Gastroesophageal sphincter (tissue), 4 donors: Measurements from ENCODE around the gene CTTN. TPM values are rescaled to one million over a fixed set of nuclear protein-coding genes. Genes with fewer than 3 reads are reported as not detected.

Source experiments
- ATAC-seq: fragments of 150-250 bp; one replicate; pipeline ENCODE4 v1.9.1; 2016; ENCODE audit warnings: mild to moderate bottlenecking, moderate library complexity
- H3K27ac ChIP-seq, 4 donors: fragments of 200-600 bp; sonication (generic) in 3 of 4; 1 replicate in 3 of 4; 2 replicates in 1 of 4; pipeline ENCODE4 v1.5.1; 2016 to 2019
- H3K27me3 ChIP-seq: fragments of 200-600 bp; sonication (generic); one replicate; pipeline ENCODE4 v1.5.1; 2019
- H3K36me3 ChIP-seq, 2 donors: fragments of 200-600 bp; sonication (generic); one replicate each; pipeline ENCODE4 v1.5.1; 2019; ENCODE audit warnings: control low read depth in 1 of 2
- H3K4me1 ChIP-seq, 3 donors: fragments of 200-600 bp; sonication (generic); 1 replicate in 2 of 3; 2 replicates in 1 of 3; pipeline ENCODE4 v1.5.1; 2016 to 2019; ENCODE audit warnings: control low read depth in 2 of 3
- H3K4me3 ChIP-seq, 2 donors: fragments of 200-600 bp; sonication (generic); one replicate each; pipeline ENCODE4 v1.5.1; 2019; ENCODE audit warnings: mild to moderate bottlenecking in 1 of 2, moderate library complexity in 1 of 2
- H3K9me3 ChIP-seq, 3 donors: fragments of 200-600 bp; sonication (generic); one replicate each; pipeline ENCODE4 v1.5.1; 2017 to 2019; ENCODE audit warnings: control low read depth in 2 of 3
- EP300 ChIP-seq: sonication (generic); formaldehyde crosslinking; IDR thresholded peaks from one replicate; pipeline ENCODE4 v1.6.1; 2017; ENCODE audit warnings: antibody characterized with exemption, mild to moderate bottlenecking
- POLR2A ChIP-seq, 2 donors: fragments of 450-650 bp; IDR thresholded peaks; one replicate each; pipeline ENCODE4 v1.6.1; 2017; ENCODE audit warnings: antibody characterized with exemption in 2 of 2, mild to moderate bottlenecking in 2 of 2, moderate library complexity in 1 of 2
- POLR2AphosphoS5 ChIP-seq: sonication (generic); formaldehyde crosslinking; IDR thresholded peaks from one replicate; pipeline ENCODE4 v1.6.1; 2017; ENCODE audit warnings: antibody characterized with exemption
- WGBS, 2 donors: methylation state at CpG; one replicate each; pipeline ENCODE4 v1.1.5; 2018; ENCODE audit warnings: low coverage in 1 of 2; 5-methylcytosine and 5-hydroxymethylcytosine counted together
- total RNA-seq, 4 donors: library from RNA; depleted of rRNA; stranded (reverse); fragments of >200 nt; gene quantifications; one replicate each; pipeline ENCODE4 v1.1.0, GENCODE V29; 2016
- TF ChIP-seq, protein P1 (sequence below), 4 experiments: fragments of 200-600 bp in 2 of 4; fragments of 450-650 bp in 2 of 4; sonication (generic) in 1 of 4; IDR thresholded peaks; one replicate each; pipeline ENCODE4 v1.5.1; 2017 to 2019; ENCODE audit warnings: antibody characterized with exemption in 4 of 4, mild to moderate bottlenecking in 2 of 4, moderate library complexity in 2 of 4

The CTTN gene
- total RNA-seq, 4 donors from 2014 or later = 164 to 316 (median 179) TPM

- H3K27me3 ChIP-seq = no peaks in the 10 kb centered on the region
- peaks cover 0 to 16% (median 4%) of the 10 kb centered on the region in 3 donors for H3K4me1 ChIP-seq
- H3K27ac ChIP-seq = no peak overlapping the region
- 88 to 91% methylated on average over 8 of the region's 8 CpGs for WGBS, 2 donors
- no peak overlapping the region for H3K4me3 ChIP-seq
- ATAC-seq = no peak
- TF ChIP-seq EP300 (no peak), POLR2A (IDR thresholded peaks at IDR 0.05) (no peak), POLR2AphosphoS5 (no peak)
- TF ChIP-seq, protein P1, sequence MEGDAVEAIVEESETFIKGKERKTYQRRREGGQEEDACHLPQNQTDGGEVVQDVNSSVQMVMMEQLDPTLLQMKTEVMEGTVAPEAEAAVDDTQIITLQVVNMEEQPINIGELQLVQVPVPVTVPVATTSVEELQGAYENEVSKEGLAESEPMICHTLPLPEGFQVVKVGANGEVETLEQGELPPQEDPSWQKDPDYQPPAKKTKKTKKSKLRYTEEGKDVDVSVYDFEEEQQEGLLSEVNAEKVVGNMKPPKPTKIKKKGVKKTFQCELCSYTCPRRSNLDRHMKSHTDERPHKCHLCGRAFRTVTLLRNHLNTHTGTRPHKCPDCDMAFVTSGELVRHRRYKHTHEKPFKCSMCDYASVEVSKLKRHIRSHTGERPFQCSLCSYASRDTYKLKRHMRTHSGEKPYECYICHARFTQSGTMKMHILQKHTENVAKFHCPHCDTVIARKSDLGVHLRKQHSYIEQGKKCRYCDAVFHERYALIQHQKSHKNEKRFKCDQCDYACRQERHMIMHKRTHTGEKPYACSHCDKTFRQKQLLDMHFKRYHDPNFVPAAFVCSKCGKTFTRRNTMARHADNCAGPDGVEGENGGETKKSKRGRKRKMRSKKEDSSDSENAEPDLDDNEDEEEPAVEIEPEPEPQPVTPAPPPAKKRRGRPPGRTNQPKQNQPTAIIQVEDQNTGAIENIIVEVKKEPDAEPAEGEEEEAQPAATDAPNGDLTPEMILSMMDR (IDR thresholded peaks at IDR 0.05) = no peak
- H3K36me3 ChIP-seq = peaks cover 0 to 88% of the 10 kb centered on the region in 2 donors
- no peaks in the 10 kb centered on the region for H3K9me3 ChIP-seq
These were observed 20.7 kb upstream of the CTTN start for GRCh38 chr11:70377645-70378044.

- no peaks in the 10 kb centered on the region for H3K9me3 ChIP-seq
- TF ChIP-seq POLR2AphosphoS5 (no peak), EP300 (no peak), POLR2A (IDR thresholded peaks at IDR 0.05) (no peak)
- TF ChIP-seq, protein P1 (IDR thresholded peaks at IDR 0.05) = no peak
- 90 to 100% methylated on average over 2 to 3 of the region's 9 CpGs for WGBS, 2 donors
- ATAC-seq = no peak
- peaks cover 0 to 26% (median 4%) of the 10 kb centered on the region in 3 donors for H3K4me1 ChIP-seq
- H3K4me3 ChIP-seq = no peak overlapping the region
- peaks cover 0 to 81% of the 10 kb centered on the region in 2 donors for H3K36me3 ChIP-seq
- no peak overlapping the region for H3K27ac ChIP-seq
- no peaks in the 10 kb centered on the region for H3K27me3 ChIP-seq
These were observed 19.7 kb upstream of the CTTN start for GRCh38 chr11:70378506-70379134.

- TF ChIP-seq POLR2A (IDR thresholded peaks at IDR 0.05) (no peak), EP300 (no peak), POLR2AphosphoS5 (no peak)
- TF ChIP-seq, protein P1 (IDR thresholded peaks at IDR 0.05) = no peak
- no peak overlapping the region for H3K4me3 ChIP-seq
- peak overlapping the region; percentile 64 to 88 (median 84) for H3K27ac ChIP-seq
- no peak for ATAC-seq
- H3K36me3 ChIP-seq = peaks cover 0 to 71% of the 10 kb centered on the region in 2 donors
- 61 to 100% methylated on average over 1 to 2 of the region's 8 CpGs for WGBS, 2 donors
- H3K27me3 ChIP-seq = no peaks in the 10 kb centered on the region
- no peaks in the 10 kb centered on the region for H3K9me3 ChIP-seq
- H3K4me1 ChIP-seq = peaks cover 0 to 39% (median 4%) of the 10 kb centered on the region in 3 donors
These were observed 17.0 kb upstream of the CTTN start for GRCh38 chr11:70381350-70381749.

DNA sequence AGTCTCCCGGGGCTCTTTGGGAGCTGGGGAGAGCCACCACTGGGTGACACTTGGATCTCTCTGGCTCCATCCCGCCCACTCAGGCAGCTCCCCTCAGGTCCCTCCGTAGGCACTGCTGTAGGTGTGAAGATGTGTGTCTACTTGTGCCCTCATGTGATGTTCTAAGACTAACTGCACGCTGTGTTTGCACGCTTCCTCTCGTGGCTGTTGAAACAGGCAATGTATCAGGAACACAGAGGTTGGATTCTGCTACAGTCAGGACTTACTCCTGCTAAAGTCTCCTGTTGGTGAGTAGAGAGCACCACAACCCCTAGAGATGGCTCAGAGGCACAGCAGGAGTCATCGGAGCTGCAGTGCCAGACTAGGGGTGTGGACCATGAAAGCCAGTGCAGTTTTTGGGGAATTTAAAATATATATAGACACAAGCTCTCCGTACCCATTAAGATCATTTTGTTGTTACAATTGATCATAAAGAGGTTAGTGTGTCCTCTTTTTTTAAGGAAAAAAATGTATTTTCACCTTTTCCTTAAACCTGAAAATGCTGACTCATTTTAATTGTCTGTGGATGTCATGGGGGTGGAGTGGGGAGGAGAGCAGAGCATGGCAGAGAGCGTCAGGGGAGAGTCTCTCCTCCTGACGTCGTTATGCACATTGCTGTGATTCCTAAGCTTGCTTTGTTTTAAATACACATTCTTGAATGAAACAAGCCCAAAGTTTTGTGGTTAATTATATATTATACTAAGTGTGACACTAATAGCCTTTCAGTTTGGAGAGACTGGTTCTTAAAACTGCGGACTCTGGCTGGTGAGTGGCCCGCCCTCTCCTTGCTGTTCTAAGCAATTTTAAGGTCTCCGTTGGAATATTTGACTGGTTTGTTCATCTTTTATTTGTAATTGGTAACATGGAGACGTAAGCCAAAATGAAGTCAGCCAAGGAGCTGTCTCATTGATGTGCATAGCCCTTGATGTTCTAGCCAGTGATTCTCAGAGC lies 16.2 kb upstream of the CTTN start:
- H3K27ac ChIP-seq = peak overlapping the region; percentile 64 to 88 (median 84)
- H3K36me3 ChIP-seq = peaks cover 0 to 63% of the 10 kb centered on the region in 2 donors
- ATAC-seq = peak; percentile 83
- H3K4me1 ChIP-seq = peaks cover 0 to 39% (median 4%) of the 10 kb centered on the region in 3 donors
- WGBS, 2 donors = 24 to 40% methylated on average over 9 to 11 of the region's 15 CpGs
- TF ChIP-seq POLR2A (IDR thresholded peaks at IDR 0.05) (no peak), POLR2AphosphoS5 (no peak), EP300 (no peak)
- TF ChIP-seq, protein P1 (IDR thresholded peaks at IDR 0.05) = peak in 3 of 4 experiments; percentile 25 to 37 (median 35)
- no peaks in the 10 kb centered on the region for H3K27me3 ChIP-seq
- H3K4me3 ChIP-seq = no peak overlapping the region
- no peaks in the 10 kb centered on the region for H3K9me3 ChIP-seq
